HEK293 (cell line): Measurements from ENCODE around the gene STON2.

Experiments
- YY1 ChIP-seq: fragments of 450-650 bp; formaldehyde crosslinking; IDR thresholded peaks from 2 replicates; pipeline ENCODE4 v1.5.1; 2018; ENCODE audit warnings: missing biosample characterization, missing genetic modification characterization
- ZFHX2 ChIP-seq: fragments of 450-650 bp; formaldehyde crosslinking; conservative IDR thresholded peaks from 2 replicates; pipeline ENCODE4 v1.5.1; 2016; ENCODE audit warnings: missing biosample characterization, missing genetic modification characterization
- ZNF274 ChIP-seq, 2 experiments: fragments of 200-500 bp in 1 of 2; fragments of 450-650 bp in 1 of 2; sonication (Bioruptor generic) in 1 of 2; formaldehyde crosslinking in 1 of 2; IDR thresholded peaks; 2 replicates each; pipeline versions ENCODE4 v1.5.1 to v1.6.1; 2014 to 2016; ENCODE audit warnings: borderline replicate concordance in 1 of 2, inconsistent platforms in 1 of 2, low read length in 1 of 2, missing biosample characterization in 1 of 2, missing genetic modification characterization in 1 of 2
- ZNF423 ChIP-seq: fragments of 450-650 bp; formaldehyde crosslinking; IDR thresholded peaks from 2 replicates; pipeline ENCODE4 v1.5.1; 2016; ENCODE audit warnings: missing biosample characterization, missing genetic modification characterization
- ZNF544 ChIP-seq: fragments of 450-650 bp; formaldehyde crosslinking; IDR thresholded peaks from 2 replicates; pipeline ENCODE4 v1.5.0; 2017; ENCODE audit warnings: missing biosample characterization, missing genetic modification characterization
- ZNF561 ChIP-seq: fragments of 450-650 bp; IDR thresholded peaks from 2 replicates; pipeline ENCODE4 v1.5.1; 2018; ENCODE audit warnings: missing biosample characterization, missing genetic modification characterization, borderline replicate concordance
- ZNF658 ChIP-seq: fragments of 450-650 bp; formaldehyde crosslinking; IDR thresholded peaks from 2 replicates; pipeline ENCODE4; 2016; ENCODE audit warnings: missing biosample characterization, missing genetic modification characterization
- ZNF707 ChIP-seq: fragments of 450-650 bp; formaldehyde crosslinking; IDR thresholded peaks from 2 replicates; pipeline ENCODE4 v1.5.1; 2016; ENCODE audit warnings: missing biosample characterization, missing genetic modification characterization
- TF ChIP-seq, protein P1 (sequence below): sonication (generic); formaldehyde crosslinking; IDR thresholded peaks from 2 replicates; pipeline ENCODE4 v1.8.1; 2022; ENCODE audit warnings: mild to moderate bottlenecking, moderate library complexity, missing genetic modification reagents
- TF ChIP-seq, protein P2 (sequence below): fragments of 450-650 bp; formaldehyde crosslinking; IDR thresholded peaks from 2 replicates; pipeline ENCODE4 v1.5.1; 2016; ENCODE audit warnings: missing biosample characterization, missing genetic modification characterization
- TF ChIP-seq, protein P3 (sequence below): fragments of 450-650 bp; formaldehyde crosslinking; IDR thresholded peaks from 2 replicates; pipeline ENCODE4 v1.5.1; 2017; ENCODE audit warnings: missing biosample characterization, missing genetic modification characterization

DNA sequence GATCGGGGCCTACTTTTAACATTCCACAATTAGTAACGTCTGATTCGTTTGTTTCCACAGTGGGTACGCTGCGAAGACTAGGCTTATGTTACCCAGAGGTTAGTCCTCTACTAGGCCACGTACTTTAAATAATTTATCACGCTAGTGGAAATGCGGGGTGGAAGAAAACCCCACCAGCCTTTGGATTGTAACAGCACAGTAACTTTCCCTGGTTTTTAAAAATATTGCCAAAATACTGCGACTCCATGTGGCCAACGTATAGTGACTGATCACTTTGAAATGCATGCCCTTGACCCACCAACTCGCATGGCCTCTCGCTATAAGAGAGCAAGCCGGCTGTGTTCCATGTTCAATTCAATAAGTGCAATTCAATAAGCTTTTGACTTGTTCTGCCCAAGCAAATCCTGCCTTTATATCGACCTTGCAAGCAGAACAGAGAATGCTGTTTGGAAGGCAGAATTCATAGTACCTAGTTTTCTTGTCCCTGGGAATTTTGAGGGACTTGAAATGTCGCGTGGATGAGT, 178.5 kb downstream of the STON2 start:
- TF ChIP-seq YY1 (tag by site-specific recombination) (no peak), ZNF274 (IDR thresholded peaks at IDR 0.05; ENCODE audit: low read length) (no peak), ZNF274 (tag by site-specific recombination; IDR thresholded peaks at IDR 0.05; ENCODE audit: borderline replicate concordance) (no peak), ZNF423 (tag by site-specific recombination) (no peak), ZNF544 (no peak), ZNF658 (tag by site-specific recombination) (no peak), ZNF707 (tag by site-specific recombination) (no peak), ZFHX2 (tag by site-specific recombination) (no peak), ZNF561 (no peak)
- TF ChIP-seq, protein P1, sequence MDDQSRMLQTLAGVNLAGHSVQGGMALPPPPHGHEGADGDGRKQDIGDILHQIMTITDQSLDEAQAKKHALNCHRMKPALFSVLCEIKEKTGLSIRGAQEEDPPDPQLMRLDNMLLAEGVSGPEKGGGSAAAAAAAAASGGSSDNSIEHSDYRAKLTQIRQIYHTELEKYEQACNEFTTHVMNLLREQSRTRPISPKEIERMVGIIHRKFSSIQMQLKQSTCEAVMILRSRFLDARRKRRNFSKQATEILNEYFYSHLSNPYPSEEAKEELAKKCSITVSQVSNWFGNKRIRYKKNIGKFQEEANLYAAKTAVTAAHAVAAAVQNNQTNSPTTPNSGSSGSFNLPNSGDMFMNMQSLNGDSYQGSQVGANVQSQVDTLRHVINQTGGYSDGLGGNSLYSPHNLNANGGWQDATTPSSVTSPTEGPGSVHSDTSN (CRISPR knock-in tag): no peak
- TF ChIP-seq, protein P2, sequence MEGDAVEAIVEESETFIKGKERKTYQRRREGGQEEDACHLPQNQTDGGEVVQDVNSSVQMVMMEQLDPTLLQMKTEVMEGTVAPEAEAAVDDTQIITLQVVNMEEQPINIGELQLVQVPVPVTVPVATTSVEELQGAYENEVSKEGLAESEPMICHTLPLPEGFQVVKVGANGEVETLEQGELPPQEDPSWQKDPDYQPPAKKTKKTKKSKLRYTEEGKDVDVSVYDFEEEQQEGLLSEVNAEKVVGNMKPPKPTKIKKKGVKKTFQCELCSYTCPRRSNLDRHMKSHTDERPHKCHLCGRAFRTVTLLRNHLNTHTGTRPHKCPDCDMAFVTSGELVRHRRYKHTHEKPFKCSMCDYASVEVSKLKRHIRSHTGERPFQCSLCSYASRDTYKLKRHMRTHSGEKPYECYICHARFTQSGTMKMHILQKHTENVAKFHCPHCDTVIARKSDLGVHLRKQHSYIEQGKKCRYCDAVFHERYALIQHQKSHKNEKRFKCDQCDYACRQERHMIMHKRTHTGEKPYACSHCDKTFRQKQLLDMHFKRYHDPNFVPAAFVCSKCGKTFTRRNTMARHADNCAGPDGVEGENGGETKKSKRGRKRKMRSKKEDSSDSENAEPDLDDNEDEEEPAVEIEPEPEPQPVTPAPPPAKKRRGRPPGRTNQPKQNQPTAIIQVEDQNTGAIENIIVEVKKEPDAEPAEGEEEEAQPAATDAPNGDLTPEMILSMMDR (tag by site-specific recombination): no peak
- TF ChIP-seq, protein P3, sequence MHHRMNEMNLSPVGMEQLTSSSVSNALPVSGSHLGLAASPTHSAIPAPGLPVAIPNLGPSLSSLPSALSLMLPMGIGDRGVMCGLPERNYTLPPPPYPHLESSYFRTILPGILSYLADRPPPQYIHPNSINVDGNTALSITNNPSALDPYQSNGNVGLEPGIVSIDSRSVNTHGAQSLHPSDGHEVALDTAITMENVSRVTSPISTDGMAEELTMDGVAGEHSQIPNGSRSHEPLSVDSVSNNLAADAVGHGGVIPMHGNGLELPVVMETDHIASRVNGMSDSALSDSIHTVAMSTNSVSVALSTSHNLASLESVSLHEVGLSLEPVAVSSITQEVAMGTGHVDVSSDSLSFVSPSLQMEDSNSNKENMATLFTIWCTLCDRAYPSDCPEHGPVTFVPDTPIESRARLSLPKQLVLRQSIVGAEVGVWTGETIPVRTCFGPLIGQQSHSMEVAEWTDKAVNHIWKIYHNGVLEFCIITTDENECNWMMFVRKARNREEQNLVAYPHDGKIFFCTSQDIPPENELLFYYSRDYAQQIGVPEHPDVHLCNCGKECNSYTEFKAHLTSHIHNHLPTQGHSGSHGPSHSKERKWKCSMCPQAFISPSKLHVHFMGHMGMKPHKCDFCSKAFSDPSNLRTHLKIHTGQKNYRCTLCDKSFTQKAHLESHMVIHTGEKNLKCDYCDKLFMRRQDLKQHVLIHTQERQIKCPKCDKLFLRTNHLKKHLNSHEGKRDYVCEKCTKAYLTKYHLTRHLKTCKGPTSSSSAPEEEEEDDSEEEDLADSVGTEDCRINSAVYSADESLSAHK (tag by site-specific recombination): no peak
